ENCODE measurements around the gene DCAF17.
A peak's percentile ranks its signal among the peaks of the same experiment; 100 is the strongest.
"Not testable (repeated sequence)": the region's sequence is repeated elsewhere in the genome, so short reads cannot be mapped to it uniquely, and the experiment has no call there.

DCAF17 gene

GRCh38 chr2:171459498-171459897 is 25.5 kb downstream of the DCAF17 start:
- no peak for DNase-seq

- DNase-seq: no peak
Observed at GRCh38 chr2:171460537-171460936, 26.5 kb downstream of the DCAF17 start.

DNA sequence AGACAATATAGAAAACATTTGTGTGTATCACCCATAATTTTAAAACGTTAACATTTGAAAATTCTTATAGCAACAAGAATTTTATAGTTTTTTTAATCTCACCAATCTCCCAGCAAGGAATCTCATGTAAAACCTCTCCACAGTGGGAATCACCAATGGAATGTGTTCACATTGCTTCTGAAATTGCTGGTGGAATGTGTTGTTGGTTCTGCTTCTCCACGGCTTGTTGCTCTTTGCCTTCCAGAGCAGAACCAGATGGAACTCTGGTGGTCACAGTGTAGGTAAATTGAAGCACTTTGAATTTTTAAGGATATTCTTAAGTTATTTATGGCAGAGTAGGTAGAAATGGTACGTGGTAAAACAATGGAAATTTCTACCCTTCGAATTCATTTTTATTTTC is 35.1 kb downstream of the DCAF17 start:
- DNase-seq: peak; percentile 17

GRCh38 chr2:171470129-171470528 is 36.1 kb downstream of the DCAF17 start:
- no peak for DNase-seq

DNA sequence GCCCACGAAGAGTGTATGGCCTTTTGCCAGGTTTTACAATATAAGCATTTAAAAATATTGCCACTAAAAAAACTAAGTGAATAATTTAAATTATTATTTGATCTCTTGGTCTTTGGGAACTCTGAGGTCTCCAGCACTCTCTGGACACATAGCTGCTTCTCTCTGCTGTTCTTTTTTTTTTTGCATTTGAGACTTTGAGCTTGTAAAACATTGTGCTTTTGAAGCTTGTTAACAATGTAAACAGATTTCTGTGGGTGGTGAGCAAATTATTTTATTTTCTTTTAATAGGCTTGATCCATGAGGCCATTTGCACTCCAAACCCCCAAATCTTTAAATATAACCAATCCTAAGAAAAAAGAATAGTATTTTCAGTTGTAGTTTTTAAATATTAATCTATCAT is 42.0 kb downstream of the DCAF17 start:
- DNase-seq: no peak

- no peak for DNase-seq
Observed at GRCh38 chr2:171478345-171478744, 44.3 kb downstream of the DCAF17 start.

DNA sequence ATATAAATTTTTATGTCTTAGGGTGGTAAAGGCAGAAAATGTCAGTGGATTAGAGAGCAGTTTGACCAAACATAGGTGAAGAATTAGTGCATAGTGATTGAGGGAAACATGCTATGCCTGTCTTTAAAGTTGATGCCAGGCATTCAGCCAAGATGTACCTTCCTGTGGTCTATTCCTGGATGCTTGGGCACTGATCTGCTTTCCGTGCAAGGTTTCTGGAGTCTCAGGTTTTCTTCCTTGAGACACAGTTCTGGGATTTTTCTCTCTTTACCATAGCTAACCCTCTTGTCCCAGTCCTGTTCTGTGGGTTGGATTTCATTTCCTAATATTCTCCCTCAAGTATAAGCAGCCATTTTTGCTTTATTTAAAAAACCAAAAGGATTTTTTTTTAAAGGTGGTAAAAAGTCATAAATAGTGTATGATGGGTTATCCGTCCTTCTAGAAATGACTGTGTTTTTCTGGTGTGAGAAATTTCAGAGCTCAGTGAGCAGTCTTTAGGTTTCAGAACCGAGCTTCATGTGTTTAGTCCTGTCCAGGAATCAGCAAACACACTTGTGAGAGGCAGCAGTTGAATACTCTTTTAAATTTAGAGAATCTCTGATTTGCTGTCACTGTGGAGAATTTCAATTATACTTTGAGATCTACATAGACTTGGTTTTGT is 45.3 kb downstream of the DCAF17 start:
- no peak for DNase-seq

- DNase-seq: no peak
Observed at GRCh38 chr2:171480908-171481307, 46.9 kb downstream of the DCAF17 start.

- no peak for DNase-seq
Observed at GRCh38 chr2:171482308-171482707, 48.3 kb downstream of the DCAF17 start.

GRCh38 chr2:171482877-171483276 is 48.9 kb downstream of the DCAF17 start:
- DNase-seq: peak; percentile 72

- no peak for DNase-seq
Observed at GRCh38 chr2:171483793-171484192, 49.8 kb downstream of the DCAF17 start.

DNA sequence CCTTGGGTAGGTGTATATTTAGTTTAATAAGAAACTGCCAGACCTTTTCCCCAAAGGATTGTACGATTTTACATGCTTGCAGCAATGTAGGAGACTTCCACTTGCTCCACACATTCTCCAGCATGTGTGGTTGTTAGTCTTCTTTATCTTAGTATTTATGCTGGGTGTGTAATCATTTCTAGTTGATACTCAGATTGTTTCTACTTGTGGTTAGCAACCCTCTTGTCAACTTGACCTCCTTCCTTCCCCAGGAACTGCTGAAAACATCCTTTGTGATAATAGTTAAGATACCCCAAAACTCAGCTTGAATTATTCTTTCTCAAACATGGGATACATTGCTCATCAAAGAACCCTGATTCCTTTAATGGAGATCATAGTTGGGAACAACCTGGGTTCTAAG is 51.1 kb downstream of the DCAF17 start:
- DNase-seq: no peak

DNA sequence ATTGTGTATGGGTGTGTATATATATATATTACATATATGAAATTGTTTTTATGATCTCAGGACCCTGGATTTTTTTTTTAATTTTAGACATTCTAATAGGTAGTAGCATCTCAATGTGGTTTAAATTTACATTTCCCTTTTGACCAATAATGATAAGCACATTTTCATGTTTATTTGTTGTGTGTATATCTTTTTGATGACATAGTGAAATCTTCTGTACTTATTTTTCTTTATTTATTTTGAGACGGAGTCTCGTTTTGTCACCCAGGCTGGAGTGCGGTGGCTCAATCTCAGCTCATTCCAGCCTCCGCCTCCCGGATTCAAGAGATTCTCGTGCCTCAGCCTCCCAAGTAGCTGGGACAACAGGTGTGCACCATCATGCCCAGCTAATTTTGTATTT is 53.2 kb downstream of the DCAF17 start:
- no peak for DNase-seq

- DNase-seq: no peak
Observed at GRCh38 chr2:171487803-171488259, 53.8 kb downstream of the DCAF17 start.

DNA sequence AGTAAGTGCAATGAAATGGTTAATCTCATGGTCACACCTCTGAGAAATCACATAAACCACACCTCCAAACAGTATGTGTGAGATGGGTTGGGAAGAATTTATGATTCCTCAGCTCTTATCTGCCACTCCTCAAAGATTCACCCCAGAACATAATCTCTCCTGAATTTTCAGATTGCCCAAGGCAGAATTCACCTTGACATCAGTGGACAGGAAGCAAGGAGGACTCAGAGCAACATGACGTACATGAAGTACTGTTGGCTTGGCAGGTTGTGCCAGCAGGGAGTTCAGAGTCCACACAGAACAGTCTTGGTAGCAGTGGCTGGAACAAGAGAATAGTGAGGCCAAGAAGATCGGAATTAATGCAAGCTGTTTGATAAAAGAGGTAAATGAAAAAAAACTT is 56.6 kb downstream of the DCAF17 start:
- no peak for DNase-seq

- DNase-seq: no peak
Observed at GRCh38 chr2:171491292-171491691, 57.3 kb downstream of the DCAF17 start.

DNA sequence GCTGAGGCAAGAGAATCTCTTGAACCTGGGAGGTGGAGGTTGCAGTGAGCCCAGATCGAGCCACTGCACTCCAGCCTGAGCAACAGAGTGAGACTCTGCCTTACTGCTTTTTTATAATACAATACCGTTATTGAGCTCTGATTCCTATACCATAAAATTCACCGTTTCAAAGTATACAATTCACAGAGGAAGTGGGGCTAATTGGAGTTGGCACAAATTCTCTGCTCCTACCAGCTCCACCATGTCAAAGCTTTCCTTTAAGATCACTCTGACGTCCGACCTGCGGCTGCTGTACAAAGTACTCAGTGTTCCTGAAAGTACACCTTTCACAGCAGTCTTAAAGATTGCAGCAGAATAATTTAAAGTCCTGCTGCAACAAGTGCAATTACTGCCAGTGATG is 58.6 kb downstream of the DCAF17 start:
- DNase-seq: no peak

DNA sequence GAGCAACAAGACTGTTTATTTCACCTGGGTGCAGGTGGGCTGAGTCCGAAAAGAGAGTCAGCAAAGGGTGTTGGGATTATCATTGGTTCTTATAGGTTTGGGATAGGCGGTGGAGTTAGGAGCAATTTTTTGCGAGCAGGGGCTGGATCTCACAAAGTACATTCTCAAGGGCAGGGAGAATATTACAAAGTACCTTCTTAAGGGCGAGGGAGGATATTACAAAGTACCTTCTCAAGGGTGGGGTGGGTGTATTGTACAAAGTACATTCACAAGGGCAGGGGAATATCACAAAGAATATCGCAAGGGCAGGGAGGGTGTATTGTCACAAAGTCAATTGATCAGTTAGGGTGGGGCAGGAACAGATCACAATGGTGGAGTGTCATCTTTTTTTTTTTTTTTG is 63.6 kb downstream of the DCAF17 start:
- not testable (repeated sequence) for DNase-seq

DNA sequence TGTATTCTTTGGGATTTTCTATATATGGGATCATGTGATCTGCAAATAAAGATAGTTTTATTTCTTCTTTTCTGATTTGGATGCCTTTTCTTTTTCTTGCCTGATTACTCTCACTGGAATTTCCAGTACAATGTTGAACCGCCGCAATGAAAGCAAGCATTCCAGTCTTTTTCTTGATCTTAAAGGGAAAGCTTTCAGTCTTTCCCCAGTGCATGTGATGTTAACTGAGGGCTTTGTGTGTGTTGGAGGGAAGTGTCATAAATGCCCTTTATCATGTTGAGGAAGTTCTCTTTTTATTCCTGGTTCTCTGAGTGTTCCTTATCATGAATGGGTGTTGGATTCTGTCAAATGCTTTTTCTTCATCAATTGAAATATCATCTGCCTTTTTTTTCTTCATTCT is 71.3 kb downstream of the DCAF17 start:
- no peak for DNase-seq

DNA sequence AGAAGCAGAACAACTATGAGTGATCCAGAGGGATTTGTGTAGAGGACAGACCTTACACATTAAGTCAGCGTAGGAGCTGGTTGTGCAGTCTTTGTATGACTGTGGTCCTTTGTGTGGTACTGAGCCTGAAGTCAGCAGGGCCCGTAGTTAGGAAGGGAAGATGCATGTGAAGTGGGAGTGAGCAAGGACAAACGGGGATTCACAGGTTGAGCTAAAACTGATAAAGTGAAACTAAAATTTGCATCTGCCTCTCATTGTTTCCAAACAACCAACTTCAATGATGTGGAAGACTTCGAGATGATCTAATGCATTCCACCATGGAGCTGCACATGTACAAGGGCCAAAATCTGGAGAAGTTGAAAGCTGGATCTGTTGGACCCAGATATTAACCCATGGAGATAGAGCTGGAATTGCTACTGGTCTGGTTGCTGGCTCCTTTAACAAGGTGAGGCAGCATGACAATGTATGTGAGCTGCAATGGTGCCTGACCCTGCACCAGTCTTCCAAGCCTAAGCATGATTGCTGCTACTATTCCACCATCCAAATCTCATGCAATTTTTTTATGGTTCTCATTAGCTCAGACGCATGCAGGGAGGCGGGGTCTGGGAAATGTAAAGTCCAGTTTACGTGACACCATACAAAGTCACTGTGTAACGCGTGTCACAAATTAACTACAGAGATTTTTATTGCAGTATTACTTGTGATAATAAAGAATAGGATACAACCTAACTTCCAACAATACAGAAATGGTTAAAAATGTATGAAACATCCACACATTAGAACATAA is 76.1 kb downstream of the DCAF17 start:
- DNase-seq: no peak

DNA sequence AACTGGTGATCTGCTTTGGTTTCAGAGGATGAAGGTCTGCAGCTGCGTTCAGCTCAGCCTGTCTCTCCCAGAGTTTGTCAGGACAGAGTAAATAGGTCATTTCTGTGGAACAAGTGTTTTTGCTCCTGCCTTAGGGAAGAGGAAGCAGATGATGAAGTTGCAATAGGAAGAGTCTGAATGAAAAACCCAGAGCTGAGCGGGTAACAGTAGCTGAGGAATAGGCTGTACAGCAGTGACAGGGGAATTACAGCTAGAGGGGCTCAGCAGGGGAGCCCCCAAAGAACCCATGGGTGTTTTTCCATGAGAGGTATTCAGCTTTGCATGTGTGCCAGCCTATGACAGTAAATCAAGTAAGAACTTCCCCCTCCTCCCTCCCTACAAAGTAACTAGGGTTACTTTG is 78.0 kb downstream of the DCAF17 start:
- no peak for DNase-seq

DNA sequence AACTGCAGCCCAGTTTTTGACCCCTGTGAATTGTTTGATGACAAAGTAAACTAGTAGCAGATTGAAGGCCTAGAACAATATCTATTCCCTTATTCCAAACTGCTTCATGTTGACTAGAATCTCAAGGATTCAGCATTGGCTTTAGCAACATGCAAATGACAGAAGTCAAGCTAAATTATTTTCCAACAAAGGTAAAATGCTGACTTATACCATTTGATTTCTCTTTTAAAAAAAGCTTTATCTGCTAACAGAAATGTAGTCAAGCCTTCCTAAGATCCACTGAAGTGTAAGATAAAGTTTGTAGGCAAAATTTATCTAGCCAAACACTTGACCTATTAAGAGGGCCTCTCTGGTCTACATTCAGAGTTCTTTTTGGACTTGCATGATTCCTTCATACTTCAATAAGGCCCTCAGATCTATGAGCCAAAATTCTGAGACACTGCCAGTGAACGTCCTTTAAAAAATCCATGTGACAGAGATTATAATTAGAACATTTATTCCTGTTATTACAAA is 78.7 kb downstream of the DCAF17 start:
- DNase-seq: no peak

DNA sequence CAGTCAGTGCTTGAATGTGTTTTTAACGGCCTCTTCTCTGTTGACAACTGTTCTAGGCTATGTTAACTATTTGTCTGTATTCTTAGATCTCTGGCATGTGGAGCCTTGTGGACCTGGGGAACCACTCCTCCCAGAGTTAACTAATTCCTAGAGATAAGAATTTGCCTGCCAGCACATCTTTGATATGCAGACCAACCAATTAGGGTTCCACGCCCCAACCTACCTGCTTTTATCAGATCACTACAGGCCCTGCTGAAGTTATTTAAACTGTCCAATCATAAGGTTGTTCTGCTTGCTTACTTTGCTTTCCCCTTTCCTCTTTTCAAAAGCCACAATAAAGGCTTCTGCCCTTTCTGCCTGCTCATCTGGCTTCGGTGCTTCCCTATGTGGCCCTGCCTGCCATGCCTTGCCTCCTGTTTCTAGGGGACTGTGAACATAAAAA is 79.7 kb downstream of the DCAF17 start:
- no peak for DNase-seq

All from fibroblast of skin of abdomen (primary cell).